SK-N-SH (cell line): Measurements from ENCODE around the gene DR1.

Experiments
- CHD2 ChIP-seq: fragments of 150-350 bp; IDR thresholded peaks from 2 replicates; pipeline ENCODE4 v1.6.1; 2018; ENCODE audit warnings: low read length; ENCODE audit not compliant: partially characterized antibody
- EP300 ChIP-seq, 2 experiments: IDR thresholded peaks; 2 replicates each; pipeline versions ENCODE4 v1.4.0 to v1.6.1; 2012; ENCODE audit warnings: borderline replicate concordance in 1 of 2, low read depth in 1 of 2, low read length in 1 of 2
- EZH2phosphoT487 ChIP-seq: fragments of 200-600 bp; sonication (generic); IDR thresholded peaks from 2 replicates; pipeline ENCODE4 v1.6.1; 2017; ENCODE audit warnings: low read depth, mixed run types, mild to moderate bottlenecking, antibody characterized with exemption, moderate library complexity, borderline replicate concordance
- FOXM1 ChIP-seq: IDR thresholded peaks from 2 replicates; pipeline ENCODE4 v1.4.0; 2012; ENCODE audit warnings: low read depth, mild to moderate bottlenecking
- GABPA ChIP-seq: IDR thresholded peaks from 2 replicates; pipeline ENCODE4 v1.4.0; 2012; ENCODE audit warnings: low read depth, mild to moderate bottlenecking
- TF ChIP-seq, protein P1 (sequence below): fragments of 200-600 bp; sonication (generic); IDR thresholded peaks from 2 replicates; pipeline ENCODE4 v1.6.1; 2017; ENCODE audit warnings: antibody characterized with exemption, mild to moderate bottlenecking, moderate library complexity
- TF ChIP-seq, protein P2 (sequence below): IDR thresholded peaks from 2 replicates; pipeline ENCODE4; 2012
- TF ChIP-seq, protein P3 (sequence below): fragments of 150-350 bp; IDR thresholded peaks from 2 replicates; pipeline ENCODE4 v1.6.1; 2017; ENCODE audit warnings: antibody characterized with exemption, low read length, low read depth, borderline replicate concordance

DNA sequence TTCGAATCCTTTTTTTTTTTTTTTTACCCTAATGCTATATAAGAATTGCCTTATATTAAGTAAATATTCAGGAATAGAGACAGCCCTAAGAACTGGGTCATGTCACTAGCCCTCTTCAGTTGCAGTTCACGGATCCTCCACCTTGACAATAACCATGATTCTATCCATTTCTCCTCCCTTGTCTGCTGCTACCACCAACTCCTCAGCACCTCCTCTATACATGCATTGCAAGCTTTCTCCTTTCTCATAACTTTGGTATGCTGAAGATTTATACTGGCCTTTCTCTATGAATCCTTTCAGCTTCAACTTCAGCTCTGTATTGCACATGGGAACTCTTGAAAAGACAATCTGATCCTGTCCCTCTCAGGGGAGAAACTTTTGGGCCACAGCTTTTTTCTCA is 14.3 kb upstream of the DR1 start:
- TF ChIP-seq, protein P1, sequence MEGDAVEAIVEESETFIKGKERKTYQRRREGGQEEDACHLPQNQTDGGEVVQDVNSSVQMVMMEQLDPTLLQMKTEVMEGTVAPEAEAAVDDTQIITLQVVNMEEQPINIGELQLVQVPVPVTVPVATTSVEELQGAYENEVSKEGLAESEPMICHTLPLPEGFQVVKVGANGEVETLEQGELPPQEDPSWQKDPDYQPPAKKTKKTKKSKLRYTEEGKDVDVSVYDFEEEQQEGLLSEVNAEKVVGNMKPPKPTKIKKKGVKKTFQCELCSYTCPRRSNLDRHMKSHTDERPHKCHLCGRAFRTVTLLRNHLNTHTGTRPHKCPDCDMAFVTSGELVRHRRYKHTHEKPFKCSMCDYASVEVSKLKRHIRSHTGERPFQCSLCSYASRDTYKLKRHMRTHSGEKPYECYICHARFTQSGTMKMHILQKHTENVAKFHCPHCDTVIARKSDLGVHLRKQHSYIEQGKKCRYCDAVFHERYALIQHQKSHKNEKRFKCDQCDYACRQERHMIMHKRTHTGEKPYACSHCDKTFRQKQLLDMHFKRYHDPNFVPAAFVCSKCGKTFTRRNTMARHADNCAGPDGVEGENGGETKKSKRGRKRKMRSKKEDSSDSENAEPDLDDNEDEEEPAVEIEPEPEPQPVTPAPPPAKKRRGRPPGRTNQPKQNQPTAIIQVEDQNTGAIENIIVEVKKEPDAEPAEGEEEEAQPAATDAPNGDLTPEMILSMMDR, result no peak
- TF ChIP-seq EZH2phosphoT487, result no peak
- TF ChIP-seq EP300 (IDR thresholded peaks at IDR 0.05; ENCODE audit: borderline replicate concordance in 1 of 2, low read depth in 1 of 2, low read length in 1 of 2), result no peak
- TF ChIP-seq, protein P2, sequence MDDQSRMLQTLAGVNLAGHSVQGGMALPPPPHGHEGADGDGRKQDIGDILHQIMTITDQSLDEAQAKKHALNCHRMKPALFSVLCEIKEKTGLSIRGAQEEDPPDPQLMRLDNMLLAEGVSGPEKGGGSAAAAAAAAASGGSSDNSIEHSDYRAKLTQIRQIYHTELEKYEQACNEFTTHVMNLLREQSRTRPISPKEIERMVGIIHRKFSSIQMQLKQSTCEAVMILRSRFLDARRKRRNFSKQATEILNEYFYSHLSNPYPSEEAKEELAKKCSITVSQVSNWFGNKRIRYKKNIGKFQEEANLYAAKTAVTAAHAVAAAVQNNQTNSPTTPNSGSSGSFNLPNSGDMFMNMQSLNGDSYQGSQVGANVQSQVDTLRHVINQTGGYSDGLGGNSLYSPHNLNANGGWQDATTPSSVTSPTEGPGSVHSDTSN, result no peak
- no peak for TF ChIP-seq GABPA
- no peak for TF ChIP-seq FOXM1
- TF ChIP-seq, protein P3, sequence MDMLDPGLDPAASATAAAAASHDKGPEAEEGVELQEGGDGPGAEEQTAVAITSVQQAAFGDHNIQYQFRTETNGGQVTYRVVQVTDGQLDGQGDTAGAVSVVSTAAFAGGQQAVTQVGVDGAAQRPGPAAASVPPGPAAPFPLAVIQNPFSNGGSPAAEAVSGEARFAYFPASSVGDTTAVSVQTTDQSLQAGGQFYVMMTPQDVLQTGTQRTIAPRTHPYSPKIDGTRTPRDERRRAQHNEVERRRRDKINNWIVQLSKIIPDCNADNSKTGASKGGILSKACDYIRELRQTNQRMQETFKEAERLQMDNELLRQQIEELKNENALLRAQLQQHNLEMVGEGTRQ, result no peak
- TF ChIP-seq CHD2, result no peak
